T-helper 1 cell treated with Interleukin-12 subunit alpha and Interleukin-12 subunit beta and Interleukin-4 antibody, amounts not matched to agents 30 μg/mL and 1 μg/mL, for 36 hours (primary cell): Measurements from ENCODE around the gene GJB3.
A peak's percentile ranks its signal among the peaks of the same experiment; 100 is the strongest.

Source experiments
- H3K27ac Mint-ChIP-seq: one replicate; pipeline ENCODE4 v1.8.0; 2021; ENCODE audit warnings: mild to moderate bottlenecking, mixed read lengths
- H3K27me3 Mint-ChIP-seq: one replicate; pipeline ENCODE4 v1.8.0; 2021; ENCODE audit warnings: low read depth, mixed read lengths
- H3K36me3 Mint-ChIP-seq: one replicate; pipeline ENCODE4 v1.8.0; 2021; ENCODE audit warnings: low read depth, mixed read lengths
- H3K4me1 Mint-ChIP-seq: one replicate; pipeline ENCODE4 v1.8.0; 2021; ENCODE audit warnings: low read depth, mixed read lengths
- H3K4me3 Mint-ChIP-seq: one replicate; pipeline ENCODE4 v1.8.0; 2021; ENCODE audit warnings: mild to moderate bottlenecking, moderate library complexity, mixed read lengths
- H3K9me3 Mint-ChIP-seq: one replicate; pipeline ENCODE4 v1.8.0; 2021; ENCODE audit warnings: mixed read lengths

GJB3 gene

GRCh38 chr1:34786521-34787325, 5.7 kb downstream of the GJB3 start:
- Mint-ChIP-seq H3K4me1 (peaks cover 12% of the 10 kb centered on the region), H3K27ac (no peak overlapping the region), H3K27me3 (peaks cover 26% of the 10 kb centered on the region), H3K36me3 (no peaks in the 10 kb centered on the region), H3K9me3 (no peaks in the 10 kb centered on the region), H3K4me3 (no peak overlapping the region)

- Mint-ChIP-seq H3K27me3 (peaks cover 18% of the 10 kb centered on the region), H3K4me1 (peaks cover 15% of the 10 kb centered on the region), H3K27ac (no peak overlapping the region), H3K36me3 (no peaks in the 10 kb centered on the region), H3K4me3 (no peak overlapping the region), H3K9me3 (no peaks in the 10 kb centered on the region)
Measured at GRCh38 chr1:34787461-34788420, 6.7 kb downstream of the GJB3 start.

- Mint-ChIP-seq H3K27ac (no peak overlapping the region), H3K9me3 (no peaks in the 10 kb centered on the region), H3K4me1 (peaks cover 15% of the 10 kb centered on the region), H3K4me3 (no peak overlapping the region), H3K27me3 (peaks cover 5% of the 10 kb centered on the region), H3K36me3 (no peaks in the 10 kb centered on the region)
Measured at GRCh38 chr1:34790985-34791384, 10.0 kb downstream of the GJB3 start.

GRCh38 chr1:34792424-34792823, 11.4 kb downstream of the GJB3 start:
- H3K9me3 Mint-ChIP-seq = no peaks in the 10 kb centered on the region
- no peaks in the 10 kb centered on the region for H3K36me3 Mint-ChIP-seq
- H3K27me3 Mint-ChIP-seq = no peaks in the 10 kb centered on the region
- peak overlapping the region; percentile 59 for H3K4me3 Mint-ChIP-seq
- H3K27ac Mint-ChIP-seq = no peak overlapping the region
- peaks cover 14% of the 10 kb centered on the region for H3K4me1 Mint-ChIP-seq

- H3K9me3 Mint-ChIP-seq = no peaks in the 10 kb centered on the region
- peak within 1 kb of the TSS; percentile 59 for H3K4me3 Mint-ChIP-seq
- H3K27ac Mint-ChIP-seq = no peak within 1 kb of the TSS
- H3K36me3 Mint-ChIP-seq = no peaks in the 10 kb centered on the region
- peaks cover 14% of the 10 kb centered on the region for H3K4me1 Mint-ChIP-seq
- H3K27me3 Mint-ChIP-seq = no peaks in the 10 kb centered on the region
Measured at GRCh38 chr1:34792868-34793727, 12.1 kb downstream of the GJB3 start, which contains the start of gene GJA4. GJA4 (plus strand) TSS chr1:34792999; CDS start chr1:34794214, 1,215 bp downstream.

- Mint-ChIP-seq H3K9me3 (no peaks in the 10 kb centered on the region), H3K27ac (no peak overlapping the region), H3K36me3 (no peaks in the 10 kb centered on the region), H3K27me3 (no peaks in the 10 kb centered on the region), H3K4me1 (peaks cover 14% of the 10 kb centered on the region), H3K4me3 (no peak overlapping the region)
Measured at GRCh38 chr1:34794001-34794789, 13.2 kb downstream of the GJB3 start.

- Mint-ChIP-seq H3K27me3 (no peaks in the 10 kb centered on the region), H3K4me3 (no peak overlapping the region), H3K4me1 (peaks cover 12% of the 10 kb centered on the region), H3K27ac (no peak overlapping the region), H3K36me3 (no peaks in the 10 kb centered on the region), H3K9me3 (no peaks in the 10 kb centered on the region)
Measured at GRCh38 chr1:34794790-34795180, 13.8 kb downstream of the GJB3 start.

GRCh38 chr1:34795916-34796315, 14.9 kb downstream of the GJB3 start:
- peaks cover 7% of the 10 kb centered on the region for H3K4me1 Mint-ChIP-seq
- no peaks in the 10 kb centered on the region for H3K27me3 Mint-ChIP-seq

GRCh38 chr1:34796990-34797389, 16.0 kb downstream of the GJB3 start:
- Mint-ChIP-seq H3K27ac (no peak overlapping the region), H3K4me3 (no peak overlapping the region), H3K9me3 (no peaks in the 10 kb centered on the region), H3K27me3 (no peaks in the 10 kb centered on the region), H3K36me3 (no peaks in the 10 kb centered on the region), H3K4me1 (peaks cover 7% of the 10 kb centered on the region)

More at GRCh38 chr1:34795916-34796315, 14.9 kb downstream of the GJB3 start:
- Mint-ChIP-seq H3K36me3 (no peaks in the 10 kb centered on the region), H3K4me3 (no peak overlapping the region), H3K27ac (no peak overlapping the region), H3K9me3 (no peaks in the 10 kb centered on the region)

GRCh38 chr1:34800214-34800613, 19.2 kb downstream of the GJB3 start:
- H3K36me3 Mint-ChIP-seq = no peaks in the 10 kb centered on the region
- no peak overlapping the region for H3K27ac Mint-ChIP-seq
- H3K4me1 Mint-ChIP-seq = peaks cover 5% of the 10 kb centered on the region
- H3K27me3 Mint-ChIP-seq = no peaks in the 10 kb centered on the region
- no peak overlapping the region for H3K4me3 Mint-ChIP-seq
- H3K9me3 Mint-ChIP-seq = peaks cover 3% of the 10 kb centered on the region

GRCh38 chr1:34803770-34804169, 22.8 kb downstream of the GJB3 start:
- Mint-ChIP-seq H3K4me3 (no peak overlapping the region), H3K4me1 (peaks cover 3% of the 10 kb centered on the region), H3K27ac (no peak overlapping the region), H3K9me3 (peaks cover 3% of the 10 kb centered on the region), H3K27me3 (no peaks in the 10 kb centered on the region), H3K36me3 (no peaks in the 10 kb centered on the region)

- Mint-ChIP-seq H3K4me3 (no peak overlapping the region), H3K4me1 (no peaks in the 10 kb centered on the region), H3K27me3 (no peaks in the 10 kb centered on the region), H3K27ac (no peak overlapping the region), H3K9me3 (peaks cover 13% of the 10 kb centered on the region), H3K36me3 (peaks cover 5% of the 10 kb centered on the region)
Measured at GRCh38 chr1:34806396-34806795, 25.4 kb downstream of the GJB3 start.

- H3K4me3 Mint-ChIP-seq = no peak overlapping the region
- no peak overlapping the region for H3K27ac Mint-ChIP-seq
- peaks cover 5% of the 10 kb centered on the region for H3K36me3 Mint-ChIP-seq
- no peaks in the 10 kb centered on the region for H3K27me3 Mint-ChIP-seq
- peaks cover 13% of the 10 kb centered on the region for H3K9me3 Mint-ChIP-seq
- H3K4me1 Mint-ChIP-seq = no peaks in the 10 kb centered on the region
Measured at GRCh38 chr1:34808051-34808810, 27.2 kb downstream of the GJB3 start.
